HS-5 (cell line): ENCODE results near the gene RTP5.

Experiments used
- DNase-seq: peaks from one replicate; pipeline ENCODE4 v3.0.0-alpha.2; 2012; ENCODE audit warnings: low read depth

RTP5 gene

DNA sequence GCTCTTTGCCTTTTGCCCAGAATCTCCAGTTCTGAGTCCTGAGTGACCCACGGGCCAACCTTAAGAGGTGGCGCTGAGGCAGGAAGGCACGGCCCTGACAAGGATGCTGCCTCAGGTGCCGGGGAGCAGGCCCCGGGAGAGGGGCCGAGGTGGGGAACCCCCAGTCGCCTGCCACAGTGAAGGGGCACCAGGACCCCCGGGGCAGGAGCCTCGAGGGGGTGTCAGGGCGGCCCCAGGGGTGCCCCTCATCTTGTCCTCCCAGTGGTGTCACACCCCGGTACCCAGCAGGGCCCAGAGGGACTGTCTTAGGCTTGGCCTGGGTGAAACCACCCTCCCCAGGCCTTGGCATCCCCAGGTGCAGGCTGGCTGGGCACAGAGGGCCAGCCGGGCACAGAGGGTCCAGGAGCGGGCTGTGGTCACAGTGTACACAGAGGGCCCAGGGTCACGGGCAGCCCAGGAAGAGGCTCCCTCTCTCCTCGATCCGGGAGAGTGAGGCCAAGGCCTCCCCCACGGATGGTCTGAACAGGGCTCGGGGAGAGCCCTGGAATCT, 11.9 kb upstream of the RTP5 start:
- no peak for DNase-seq

DNA sequence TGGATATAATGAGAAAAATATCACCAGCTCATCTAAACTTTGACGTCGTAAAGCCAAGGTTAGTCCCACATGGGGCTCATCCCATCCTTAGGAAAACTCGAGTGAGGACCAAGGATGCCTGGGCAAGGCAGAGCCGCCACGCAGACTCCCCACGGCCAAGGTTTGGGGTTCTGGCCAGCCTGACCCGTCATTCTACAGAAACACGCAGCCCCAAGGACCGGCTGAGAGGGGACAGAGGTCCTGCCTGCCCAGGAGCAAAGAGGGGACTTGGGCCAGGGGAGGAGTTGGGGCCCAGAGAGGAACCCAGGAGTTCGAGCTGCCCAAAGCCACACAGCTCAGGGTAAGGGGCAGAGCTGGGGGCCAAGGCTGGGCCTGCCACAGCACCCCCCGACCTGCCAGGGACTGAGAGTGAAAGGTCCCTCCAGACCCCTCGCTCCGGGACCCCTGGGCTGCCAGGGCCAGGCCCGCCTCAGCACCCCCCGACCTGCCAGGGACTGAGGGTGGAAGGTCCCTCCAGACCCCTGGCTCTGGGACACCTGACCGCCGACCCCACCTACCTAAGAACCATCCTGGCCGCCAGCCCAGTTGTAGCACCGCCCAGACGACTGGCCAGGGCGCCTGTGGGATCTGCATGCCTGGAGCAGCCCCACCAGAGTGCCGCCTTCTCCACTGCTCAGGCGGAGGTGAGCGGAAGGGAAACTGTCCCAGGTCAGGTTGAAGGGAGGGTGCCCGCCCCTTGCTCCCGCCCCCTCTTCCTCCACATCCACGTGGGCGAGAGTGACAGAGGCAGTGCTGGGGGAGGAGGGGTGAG, 11.1 kb upstream of the RTP5 start, which contains the start of gene PDCD1:
PDCD1 (minus strand) TSS at position 689 of the 811 bp plus-strand sequence; CDS start at position 633, 56 bp downstream.
- no peak for DNase-seq

DNA sequence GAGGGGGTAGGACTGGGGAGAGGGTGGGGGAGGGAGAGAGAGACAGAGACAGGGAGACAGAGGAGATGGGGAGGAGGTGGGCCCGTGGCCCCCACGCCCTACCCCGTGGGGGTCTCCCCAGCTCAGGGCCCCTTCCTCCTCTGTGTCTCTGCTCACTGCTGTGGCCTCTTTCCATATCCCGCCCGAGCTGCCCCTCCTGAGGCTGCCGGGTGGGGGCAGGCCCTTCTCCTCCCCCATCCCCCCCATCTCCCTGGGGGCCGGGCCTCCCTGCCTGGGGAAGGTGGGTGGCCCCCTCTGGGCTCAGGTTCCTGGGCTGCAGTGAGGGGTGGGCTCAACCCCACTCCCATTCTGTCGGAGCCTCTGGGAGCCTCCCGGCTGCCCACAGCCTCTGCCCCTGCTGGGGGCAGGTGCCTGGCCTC, 10.5 kb upstream of the RTP5 start:
- DNase-seq = no peak

DNA sequence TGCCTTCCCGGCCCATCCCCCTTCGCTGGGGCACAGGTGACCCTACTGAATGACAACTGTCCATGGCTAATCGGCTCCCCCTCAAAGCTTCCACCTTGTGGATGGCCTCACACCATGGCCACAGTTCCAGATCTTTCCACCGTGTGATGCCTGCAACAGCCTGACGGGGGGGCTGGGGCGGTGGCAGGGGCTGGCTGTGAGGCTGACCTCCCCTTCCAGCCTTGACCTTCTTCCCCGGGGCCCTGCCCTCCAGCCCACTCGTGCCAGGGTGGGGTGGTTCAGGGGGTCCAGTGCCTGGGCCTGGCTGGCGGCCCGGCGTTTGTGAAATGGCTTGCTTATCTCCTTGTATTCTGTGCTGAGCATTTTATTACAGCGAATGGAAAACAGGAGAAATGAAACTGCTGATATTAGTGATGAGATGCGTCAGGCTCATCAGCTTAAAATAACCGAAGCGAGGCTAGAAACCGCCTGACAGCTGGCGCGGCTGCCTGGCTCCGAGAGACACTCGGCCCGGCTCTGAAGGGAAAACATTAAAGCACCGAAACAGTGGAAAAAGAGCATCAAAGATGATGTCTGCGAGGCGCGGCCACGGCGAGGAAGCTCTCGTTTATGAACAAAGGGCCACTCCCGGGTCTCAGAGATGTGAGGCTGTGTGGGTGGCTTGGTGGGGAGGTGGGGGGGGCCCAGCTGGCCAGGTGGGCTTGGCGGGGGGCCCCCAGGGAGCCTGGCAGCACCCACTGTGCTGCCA, 9.9 kb upstream of the RTP5 start:
- DNase-seq = no peak

DNA sequence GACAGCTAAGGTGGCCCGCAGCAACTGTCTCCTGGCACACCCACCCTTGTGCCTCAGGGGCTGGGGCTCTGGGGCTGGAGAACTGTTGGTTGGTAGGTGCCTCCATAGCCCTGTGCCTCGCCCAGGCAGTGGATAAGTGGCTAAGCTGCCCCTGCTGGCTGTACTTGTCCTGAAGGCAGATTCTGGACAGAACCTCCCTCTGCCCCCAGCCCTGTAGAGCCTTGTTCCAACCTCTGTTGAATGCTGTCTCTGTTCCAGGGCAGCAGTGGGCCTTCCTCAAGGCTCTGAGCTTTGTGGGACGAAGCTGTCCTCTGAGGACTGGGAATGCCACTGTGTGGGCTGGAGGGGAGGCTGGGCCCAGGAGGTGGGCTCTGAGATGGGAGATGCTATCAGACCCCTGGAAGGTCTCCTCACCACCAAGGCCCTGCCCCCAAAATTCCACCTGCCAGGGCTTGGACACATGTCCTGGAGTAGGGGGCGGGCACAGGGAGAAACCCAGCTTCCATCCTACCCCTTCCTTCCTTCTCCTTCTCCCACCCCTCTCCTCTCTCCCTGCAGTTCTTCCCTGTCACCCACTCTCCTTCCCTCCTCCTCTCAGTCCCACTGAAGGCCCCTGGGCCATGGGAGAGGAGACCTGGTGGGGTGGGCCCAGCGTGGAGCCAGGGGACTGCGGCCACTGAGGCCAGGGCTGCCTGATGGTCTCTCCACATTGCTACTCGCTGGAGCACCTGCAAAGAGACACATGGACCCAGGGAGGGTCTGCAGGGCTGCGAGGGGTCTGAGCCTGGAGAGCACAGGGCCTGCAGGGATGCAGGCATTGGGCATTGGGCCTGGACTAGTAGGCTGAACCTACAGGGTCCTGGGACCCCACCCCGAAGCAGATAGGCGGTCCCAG, 9.1 kb upstream of the RTP5 start:
- no peak for DNase-seq

DNA sequence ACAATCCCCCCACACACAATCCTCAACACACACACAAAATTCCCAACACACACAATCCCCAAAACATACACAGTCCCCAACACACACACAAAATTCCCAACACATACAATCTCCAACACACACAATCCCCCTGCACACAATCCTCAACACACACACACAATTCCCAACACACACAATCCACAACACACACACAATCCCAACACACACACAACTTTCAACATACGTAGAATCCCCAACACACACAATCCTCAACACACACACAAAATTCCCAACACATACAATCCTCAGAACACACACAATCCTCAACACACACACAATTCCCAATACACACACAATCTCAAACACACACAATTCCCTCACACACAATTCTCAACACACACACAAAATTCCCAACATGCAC, 8.3 kb upstream of the RTP5 start:
- no peak for DNase-seq

DNA sequence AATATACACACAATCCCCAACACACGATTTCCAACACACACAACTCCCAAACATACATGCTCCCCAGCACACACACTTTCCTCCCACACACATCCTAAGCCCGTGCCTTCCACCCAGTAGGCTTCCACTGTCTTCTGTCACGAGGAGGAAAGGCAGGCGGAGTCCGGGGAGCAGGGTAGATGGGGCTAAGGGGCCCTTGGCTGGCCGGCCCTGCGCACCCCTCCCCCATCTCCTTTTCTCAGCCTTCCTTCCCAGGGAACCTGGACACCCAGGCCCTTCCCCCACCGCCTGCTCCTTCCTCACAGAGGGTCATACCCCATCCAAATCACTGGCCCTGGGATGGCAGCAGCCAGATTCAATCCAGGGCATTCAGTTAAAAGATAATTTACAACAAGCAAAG, 7.4 kb upstream of the RTP5 start:
- DNase-seq = no peak

DNA sequence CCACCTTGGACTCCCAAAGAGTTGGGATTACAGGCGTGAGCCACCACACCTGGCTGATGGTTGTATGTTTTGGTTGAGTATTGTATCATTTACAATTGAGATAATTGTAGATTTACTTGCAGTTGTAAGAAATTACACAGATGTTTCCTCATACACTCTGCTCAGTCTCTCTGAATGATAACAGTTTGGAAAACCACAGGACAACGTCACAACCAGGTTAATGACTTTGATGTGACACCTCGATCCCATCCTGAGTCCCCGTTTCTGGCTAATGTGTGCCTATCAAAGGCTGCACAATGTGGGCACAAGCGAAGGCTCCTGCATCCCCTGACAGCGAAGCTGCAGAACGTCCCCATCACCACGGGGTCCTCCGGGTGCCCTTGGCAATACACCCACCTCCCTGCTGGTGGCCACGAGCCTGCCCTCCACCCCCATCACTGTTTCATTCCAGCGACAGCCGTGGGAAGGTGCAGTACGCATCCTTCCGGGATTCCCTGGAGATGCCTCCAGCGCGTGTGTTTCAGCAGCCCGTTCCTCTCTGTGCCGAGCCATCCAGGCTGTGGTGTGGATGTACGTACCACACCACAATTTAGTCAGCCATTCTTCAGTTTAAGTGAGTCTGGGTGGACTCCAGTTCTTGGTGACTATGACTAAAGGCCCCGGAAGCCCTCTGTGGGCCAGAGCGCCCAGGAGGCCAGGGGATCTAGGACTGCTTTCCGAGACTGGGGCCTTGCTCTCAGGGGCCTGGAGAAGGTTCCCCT, 6.6 kb upstream of the RTP5 start:
- no peak for DNase-seq

DNA sequence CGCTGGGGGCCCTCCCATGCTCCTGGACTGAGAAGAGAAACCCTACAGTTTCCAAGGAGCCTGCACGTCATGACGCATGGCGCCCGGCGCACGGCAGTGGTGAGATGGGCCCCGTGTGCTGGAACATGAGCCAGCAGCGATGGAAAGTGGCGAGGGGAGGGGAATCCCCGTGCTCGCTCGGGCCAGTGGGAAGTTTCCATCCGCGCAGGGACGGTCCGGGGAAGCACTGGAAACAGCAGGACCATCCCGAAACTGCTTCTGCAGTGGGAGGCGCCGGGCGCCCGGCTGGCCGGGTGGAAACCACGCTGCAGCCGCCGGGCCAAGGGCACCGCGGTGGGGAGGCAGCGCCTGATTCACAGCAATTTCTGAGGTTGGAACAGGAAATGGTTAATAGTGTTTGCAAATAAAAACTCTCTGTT, 6.0 kb upstream of the RTP5 start:
- no peak for DNase-seq

DNA sequence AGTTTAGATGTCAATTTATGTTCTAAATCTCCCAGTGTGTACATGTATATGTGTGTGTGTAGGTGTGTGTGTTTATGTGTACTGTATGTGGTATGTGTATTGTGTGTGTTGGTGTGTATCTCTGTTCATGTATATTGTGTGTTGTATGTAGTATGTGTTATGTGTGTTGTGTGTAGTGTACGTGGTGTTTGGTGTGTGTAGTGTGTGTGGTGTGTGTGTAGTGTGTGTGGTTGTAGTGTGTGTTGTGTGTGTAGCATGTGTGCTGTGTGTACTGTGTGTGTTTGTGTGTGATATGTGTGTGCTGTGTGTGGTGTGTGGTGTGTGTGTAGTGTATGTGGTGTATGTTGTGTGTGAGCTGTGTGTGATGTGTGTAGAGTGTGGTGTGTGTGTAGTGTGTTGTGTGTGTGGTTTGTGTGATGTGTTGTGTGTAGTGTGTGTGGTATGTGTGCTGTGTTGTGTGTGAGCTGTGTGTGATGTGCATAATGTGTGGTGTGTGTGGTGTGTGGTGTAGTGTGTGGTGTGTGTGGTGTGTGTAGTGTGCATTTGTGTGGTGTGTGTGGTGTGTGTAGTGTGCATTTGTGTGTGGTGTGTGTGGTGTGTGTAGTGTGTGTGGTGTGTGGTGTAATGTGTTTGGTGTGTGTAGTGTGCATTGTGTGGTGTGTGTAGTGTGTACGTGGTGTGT, 5.2 kb upstream of the RTP5 start:
- no peak for DNase-seq

DNA sequence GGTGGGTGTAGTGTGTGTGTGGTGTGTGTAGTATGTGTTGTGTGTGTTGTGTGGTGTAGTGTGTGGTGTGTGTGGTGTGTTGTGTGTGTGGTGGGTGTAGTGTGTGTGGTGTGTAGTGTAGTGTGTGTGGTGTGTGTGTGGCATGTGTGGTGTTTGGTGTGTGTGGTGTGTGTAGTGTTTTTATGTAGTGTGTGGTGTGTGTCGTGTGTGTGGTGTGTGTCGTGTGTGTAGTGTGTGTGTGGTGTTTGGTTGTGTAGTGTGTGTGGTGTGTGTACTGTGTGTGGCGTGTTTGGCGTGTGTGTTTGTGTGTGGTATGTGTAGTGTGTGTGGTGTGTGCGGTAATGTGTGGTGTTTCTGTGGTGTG, 4.7 kb upstream of the RTP5 start:
- DNase-seq = no peak

DNA sequence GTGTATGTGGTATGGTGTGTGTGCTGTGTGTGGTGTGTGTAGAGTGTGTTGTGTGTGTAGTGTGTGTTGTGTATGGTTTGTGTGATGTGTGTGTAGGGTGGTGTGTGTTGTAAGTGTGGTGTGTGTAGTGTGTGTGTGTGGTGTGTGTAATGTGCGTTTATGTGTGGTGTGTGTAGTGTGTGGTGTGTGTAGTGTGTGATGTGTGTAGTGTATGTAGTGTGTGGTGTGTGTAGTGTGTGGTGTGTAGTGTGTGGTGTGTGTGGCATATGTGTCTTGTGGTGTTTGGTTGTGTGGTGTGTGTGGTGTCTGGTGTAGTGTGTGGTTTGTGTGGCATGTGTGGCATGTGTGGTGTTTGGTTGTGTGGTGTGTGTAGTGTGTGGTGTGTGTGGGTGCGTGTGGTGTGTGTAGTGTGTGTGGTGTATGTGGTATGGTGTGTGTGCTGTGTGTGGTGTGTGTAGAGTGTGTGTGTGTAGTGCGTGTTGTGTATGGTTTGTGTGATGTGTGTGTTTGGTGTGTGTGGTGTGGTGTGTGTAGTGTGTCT, 4.0 kb upstream of the RTP5 start:
- DNase-seq = no peak

DNA sequence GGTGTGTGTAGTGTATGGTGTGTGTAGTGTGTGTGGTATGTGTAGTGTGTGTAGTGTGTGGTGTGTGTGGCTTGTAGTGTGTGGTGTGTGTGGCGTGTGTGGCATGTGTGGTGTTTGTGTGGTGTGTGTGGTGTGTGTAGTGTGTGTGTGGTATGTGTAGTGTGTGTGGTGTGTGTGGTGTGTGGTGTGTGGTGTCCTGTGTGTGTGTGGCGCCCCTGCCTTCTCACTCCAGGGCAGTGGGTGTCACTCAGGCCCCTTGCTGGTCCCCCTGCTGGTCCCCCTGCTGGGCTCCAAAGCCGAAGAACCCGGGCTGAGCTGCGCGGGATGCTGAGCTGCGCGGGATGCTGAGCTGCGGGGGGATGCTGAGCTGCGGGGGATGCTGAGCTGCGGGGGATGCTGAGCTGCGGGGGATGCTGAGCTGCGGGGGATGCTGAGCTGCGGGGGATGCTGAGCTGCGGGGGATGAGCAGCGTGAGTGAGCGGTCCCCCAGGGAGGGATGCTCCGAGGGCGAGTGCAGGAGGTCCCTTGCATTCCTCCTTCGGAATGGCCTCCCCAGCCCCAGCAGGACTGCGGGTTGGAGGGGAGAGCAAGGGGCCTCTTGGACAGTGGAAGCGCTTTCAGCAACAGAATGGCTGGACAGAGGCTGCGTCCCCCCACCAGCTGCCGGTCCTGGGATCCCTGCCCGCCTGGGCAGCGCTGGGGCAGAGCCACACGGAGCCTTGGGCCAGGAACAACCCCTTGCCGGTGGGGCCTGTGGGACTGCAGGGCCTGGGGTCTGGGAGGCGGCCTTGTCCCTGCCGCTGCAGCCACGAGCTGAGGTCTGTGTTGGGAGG, 3.4 kb upstream of the RTP5 start:
- no peak for DNase-seq

DNA sequence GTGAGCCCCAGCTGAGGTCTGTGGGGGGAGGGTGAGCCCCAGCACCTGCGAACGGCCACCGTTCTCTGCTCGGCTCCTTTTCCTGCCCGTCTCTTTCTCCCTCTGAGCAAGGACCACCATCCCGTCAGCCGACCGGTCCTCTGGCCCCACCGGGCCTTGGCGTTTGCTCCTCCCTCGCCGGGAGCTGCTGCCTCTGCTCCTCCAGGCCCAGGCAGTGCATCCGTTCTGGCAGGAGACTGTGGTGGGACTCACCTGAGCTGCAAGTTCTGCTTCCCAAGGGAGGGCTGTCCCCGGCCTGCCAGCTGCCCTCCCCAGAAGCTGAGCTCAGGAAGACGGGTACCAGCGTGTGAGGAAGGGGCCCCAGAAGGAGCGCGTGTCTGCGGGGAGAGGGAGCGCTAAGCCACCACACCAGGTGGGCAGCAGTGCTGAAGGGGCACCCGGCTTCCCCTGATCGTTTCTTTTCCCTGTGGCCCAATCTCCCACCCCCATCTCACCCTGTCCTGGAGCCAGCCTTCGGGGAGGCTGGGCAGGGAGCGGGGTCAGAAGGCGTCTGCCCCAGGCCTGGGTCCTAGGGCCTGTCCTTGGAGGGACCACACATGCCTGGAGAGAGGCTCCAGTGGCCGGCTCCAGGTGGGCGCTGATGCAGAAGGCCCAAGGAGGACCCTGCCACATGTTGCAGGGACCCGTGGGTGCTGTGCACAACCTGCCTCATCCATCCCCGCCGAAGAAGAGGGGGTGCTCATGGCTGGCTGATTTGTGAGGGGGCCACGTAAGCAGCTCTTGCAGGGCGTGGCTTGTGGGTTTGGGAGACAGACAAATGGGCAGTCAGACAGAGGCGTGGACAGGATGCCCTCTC, 2.5 kb upstream of the RTP5 start:
- no peak for DNase-seq

DNA sequence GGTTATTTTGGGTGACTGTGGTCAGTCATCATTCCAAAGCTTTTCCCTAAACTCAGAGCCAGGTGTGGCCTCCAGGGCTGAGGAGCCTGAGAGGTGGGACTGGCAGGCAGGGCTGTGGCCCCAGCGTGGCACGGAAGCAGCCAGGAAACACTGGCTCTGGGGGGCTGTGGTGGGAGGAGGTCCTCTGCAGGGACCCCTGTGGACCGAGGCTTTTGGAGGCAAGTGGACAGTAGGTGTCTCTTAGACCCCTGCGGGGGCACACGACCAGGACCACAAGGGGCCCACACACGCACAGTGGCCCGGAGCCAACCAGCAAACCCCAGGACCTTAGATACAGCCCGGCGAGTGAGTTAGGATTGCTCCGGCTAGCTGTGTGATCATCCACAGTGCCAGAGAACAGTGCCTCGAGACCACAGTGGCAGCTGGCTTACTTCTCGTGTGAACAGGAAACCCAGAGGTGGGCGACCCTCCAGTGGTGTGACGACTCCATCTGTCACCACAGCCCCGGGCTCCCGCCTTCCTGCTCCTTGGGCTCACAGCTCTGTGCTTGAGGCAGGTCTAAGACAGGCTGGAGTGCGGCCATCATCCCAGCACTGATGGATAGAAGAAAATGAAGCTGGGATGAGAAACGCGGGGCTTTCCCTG, 1.6 kb upstream of the RTP5 start:
- DNase-seq = no peak

DNA sequence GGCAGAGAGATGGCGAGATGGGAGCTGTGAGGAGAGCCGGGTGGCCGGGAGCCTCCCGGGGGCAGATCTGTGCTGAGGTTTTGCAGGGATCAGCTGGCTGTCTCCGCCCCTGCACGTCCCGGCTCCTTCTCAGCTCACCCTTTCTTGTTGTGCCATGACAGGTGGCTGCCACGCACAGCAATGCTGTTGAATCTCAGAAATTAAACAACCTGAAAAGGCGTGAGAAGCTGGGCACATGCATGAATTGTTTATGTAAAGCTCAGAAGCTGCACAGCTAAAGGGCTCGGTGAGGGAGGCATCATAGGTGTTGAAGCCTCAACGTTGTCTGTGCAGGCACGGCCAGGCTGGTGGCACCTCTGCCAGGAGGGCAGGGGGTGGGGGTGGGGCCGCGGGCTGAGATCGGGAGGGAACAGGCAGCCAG, 858 bp upstream of the RTP5 start:
- no peak for DNase-seq

DNA sequence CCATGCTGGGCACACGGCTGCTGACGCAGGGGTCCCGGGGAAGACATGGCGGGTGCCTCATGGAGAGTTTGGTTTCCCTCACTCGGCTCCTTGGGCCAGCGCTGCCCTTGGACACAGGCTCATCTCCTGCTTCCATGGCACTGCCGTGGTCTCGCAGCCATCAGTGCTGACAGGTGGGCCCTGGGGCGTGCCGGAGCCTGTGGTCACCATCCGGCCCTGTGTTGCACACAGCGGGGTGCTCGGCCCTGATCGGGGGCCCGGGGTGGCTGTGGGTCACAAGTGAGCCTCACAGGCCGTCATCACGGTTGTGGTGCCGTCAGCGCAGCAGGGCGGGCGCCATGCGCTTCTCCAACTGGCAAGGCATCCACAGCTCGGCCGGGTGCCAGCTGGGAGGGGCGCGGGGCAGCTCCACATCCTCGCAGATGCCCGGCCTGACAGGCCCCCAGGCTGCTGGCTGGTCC, 582 bp downstream of the RTP5 start:
- no peak for DNase-seq
